Measurements from ENCODE around the gene ACACA. TPM values are rescaled to one million over a fixed set of nuclear protein-coding genes. Genes with fewer than 3 reads are reported as not detected.
A peak's percentile ranks its signal among the peaks of the same experiment; 100 is the strongest.

Gene ACACA
- total RNA-seq, 1 experiment from 2014 or later = 84.2 TPM

DNA sequence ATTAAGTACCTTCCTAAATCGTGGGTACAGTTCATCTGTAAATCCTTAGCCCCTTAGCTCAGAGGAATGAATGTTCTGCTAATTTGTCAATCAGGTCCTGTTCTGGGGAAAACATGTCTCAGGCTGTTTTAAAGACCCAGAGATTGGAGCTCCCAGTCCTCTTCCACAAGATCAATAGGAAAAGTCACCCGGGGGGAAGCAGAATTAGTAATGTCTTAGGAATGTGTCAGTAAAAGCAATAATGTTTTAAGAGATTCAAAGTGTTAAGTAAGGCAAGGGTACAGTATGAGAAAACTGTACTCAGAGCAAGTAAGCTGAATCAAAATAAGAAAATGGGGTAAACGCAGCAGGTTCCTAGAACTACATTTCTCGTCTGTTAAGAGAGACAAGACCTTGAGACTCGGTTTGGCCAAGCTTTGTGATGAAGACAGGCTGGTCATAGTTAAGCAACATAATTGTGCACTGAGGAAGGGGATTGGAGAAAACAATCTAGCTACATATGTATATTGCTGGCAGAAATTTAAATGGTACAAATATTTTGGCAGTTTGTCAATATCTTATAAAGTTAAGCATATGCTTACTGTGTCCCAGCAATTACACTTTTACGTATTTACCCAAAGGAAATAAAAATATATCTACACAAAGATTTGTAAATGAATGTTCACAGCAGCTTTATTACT, 223.7 kb downstream of the ACACA start:
- Histone ChIP-seq H3K36me3 (ENCODE audit: insufficient read depth, low read length) (peaks cover 34% of the 10 kb centered on the region; the same call in 1 of the 2 replicates), H3K79me2 (ENCODE audit: low read length) (peaks cover 8% of the 10 kb centered on the region; the same call in 1 of the 2 replicates), H2AFZ (ENCODE audit: low read length) (no peak overlapping the region), H3K9ac (ENCODE audit: low read length) (no peak overlapping the region), H3K27ac (ENCODE audit: low read length) (no peak overlapping the region), H3K4me3 (ENCODE audit: low read length) (no peak overlapping the region), H3K9me3 (ENCODE audit: low read length) (no peaks in the 10 kb centered on the region), H3K4me1 (ENCODE audit: low read length) (no peaks in the 10 kb centered on the region), H4K20me1 (ENCODE audit: insufficient read depth, low read depth, low read length) (no peaks in the 10 kb centered on the region), H3K27me3 (ENCODE audit: low read length) (no peaks in the 10 kb centered on the region), H3K9me2 (replicated peaks; ENCODE audit: insufficient read depth, low read length) (no peaks in the 10 kb centered on the region), H3K4me2 (ENCODE audit: low read depth, low read length, poor library complexity, severe bottlenecking) (no peak overlapping the region)
- no peak for DNase-seq

DNA sequence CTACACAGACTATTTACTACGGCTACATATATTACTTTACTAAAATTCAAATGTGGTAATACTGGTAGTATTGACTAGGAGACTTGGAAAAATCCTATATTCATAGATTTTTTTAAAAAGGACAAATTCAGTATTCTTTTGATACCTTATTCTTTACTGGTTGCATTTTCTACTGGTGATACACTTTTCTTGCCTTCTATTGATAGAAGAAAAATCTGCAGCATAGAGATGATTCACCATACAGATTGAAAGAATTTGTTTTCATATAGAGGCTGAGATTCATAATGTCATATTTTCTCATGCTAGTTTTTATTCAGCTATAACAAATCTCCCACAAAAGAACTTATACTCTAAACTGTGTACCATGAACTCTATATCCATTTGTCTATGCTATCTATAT, 226.3 kb downstream of the ACACA start:
- H3K27me3 ChIP-seq (ENCODE audit: low read length) = no peaks in the 10 kb centered on the region
- peaks cover 30% of the 10 kb centered on the region for H3K36me3 ChIP-seq (ENCODE audit: insufficient read depth, low read length)
- no peak overlapping the region for H3K4me2 ChIP-seq (ENCODE audit: low read depth, low read length, poor library complexity, severe bottlenecking)
- no peak overlapping the region for H3K4me3 ChIP-seq (ENCODE audit: low read length)
- H3K9ac ChIP-seq (ENCODE audit: low read length) = no peak overlapping the region
- no peak overlapping the region for H2AFZ ChIP-seq (ENCODE audit: low read length)
- no peak for DNase-seq
- no peak overlapping the region for H3K27ac ChIP-seq (ENCODE audit: low read length)
- no peaks in the 10 kb centered on the region for H3K9me2 ChIP-seq (replicated peaks; ENCODE audit: insufficient read depth, low read length)
- no peaks in the 10 kb centered on the region for H4K20me1 ChIP-seq (ENCODE audit: insufficient read depth, low read depth, low read length)
- H3K79me2 ChIP-seq (ENCODE audit: low read length) = peaks cover 8% of the 10 kb centered on the region; the same call in 1 of the 2 replicates
- no peaks in the 10 kb centered on the region for H3K4me1 ChIP-seq (ENCODE audit: low read length)
- no peaks in the 10 kb centered on the region for H3K9me3 ChIP-seq (ENCODE audit: low read length)

DNA sequence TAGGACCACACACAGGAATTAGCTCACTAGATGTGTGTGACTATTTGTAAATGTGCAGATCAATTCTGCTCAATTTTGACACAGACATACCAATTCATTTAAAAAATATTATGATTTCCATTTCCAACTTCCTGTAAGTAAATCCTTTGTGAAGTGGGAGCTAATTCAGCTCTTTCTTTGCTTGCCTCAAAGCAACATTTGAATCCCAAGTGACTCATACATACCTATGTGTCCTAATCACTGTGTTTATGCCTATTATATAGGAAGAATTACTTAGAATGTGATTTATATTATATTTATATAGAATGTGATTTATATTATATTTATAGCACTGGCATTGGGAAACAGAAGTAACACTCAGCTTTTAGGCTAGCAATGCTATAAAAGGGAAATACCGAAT, 226.7 kb downstream of the ACACA start:
- H3K79me2 ChIP-seq (ENCODE audit: low read length) = peaks cover 8% of the 10 kb centered on the region; the same call in 1 of the 2 replicates
- no peaks in the 10 kb centered on the region for H3K9me2 ChIP-seq (replicated peaks; ENCODE audit: insufficient read depth, low read length)
- H3K9me3 ChIP-seq (ENCODE audit: low read length) = no peaks in the 10 kb centered on the region
- no peak for DNase-seq
- no peaks in the 10 kb centered on the region for H3K4me1 ChIP-seq (ENCODE audit: low read length)
- no peak overlapping the region for H2AFZ ChIP-seq (ENCODE audit: low read length)
- no peaks in the 10 kb centered on the region for H3K27me3 ChIP-seq (ENCODE audit: low read length)
- no peak overlapping the region for H3K4me3 ChIP-seq (ENCODE audit: low read length)
- peaks cover 30% of the 10 kb centered on the region for H3K36me3 ChIP-seq (ENCODE audit: insufficient read depth, low read length)
- no peak overlapping the region for H3K9ac ChIP-seq (ENCODE audit: low read length)
- H3K27ac ChIP-seq (ENCODE audit: low read length) = no peak overlapping the region
- H3K4me2 ChIP-seq (ENCODE audit: low read depth, low read length, poor library complexity, severe bottlenecking) = no peak overlapping the region
- H4K20me1 ChIP-seq (ENCODE audit: insufficient read depth, low read depth, low read length) = no peaks in the 10 kb centered on the region

DNA sequence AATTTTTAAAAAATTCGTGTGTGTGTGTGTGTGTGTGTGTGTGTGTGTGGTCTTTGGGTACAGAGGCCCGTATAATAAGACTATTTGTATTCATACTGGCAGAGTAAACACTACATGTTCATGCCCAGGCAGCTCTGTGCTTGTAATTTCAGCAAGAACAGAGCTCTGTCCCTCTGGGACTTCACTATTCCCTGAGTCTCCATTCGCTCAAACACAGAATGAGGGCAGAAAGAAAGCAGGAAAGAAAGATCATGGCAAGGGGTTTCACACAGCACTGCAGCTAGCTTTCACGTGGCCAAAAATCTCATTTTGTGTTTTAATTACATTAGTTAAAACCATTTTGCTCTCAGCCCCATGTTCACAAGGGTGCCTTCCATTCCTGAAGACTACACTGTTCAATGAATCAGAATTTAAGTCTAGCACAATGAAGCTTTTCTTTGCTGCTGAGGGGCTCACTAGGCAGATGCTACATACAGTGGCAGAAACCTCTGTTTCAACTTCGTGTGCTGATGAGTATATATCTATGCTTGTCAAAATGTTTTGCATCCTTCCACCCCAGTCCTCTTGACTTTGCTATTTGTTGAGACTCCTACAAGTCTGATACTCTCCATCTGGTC, 229.3 kb downstream of the ACACA start:
- no peak overlapping the region for H3K4me3 ChIP-seq (ENCODE audit: low read length)
- H4K20me1 ChIP-seq (ENCODE audit: insufficient read depth, low read depth, low read length) = no peaks in the 10 kb centered on the region
- DNase-seq = no peak
- no peaks in the 10 kb centered on the region for H3K27me3 ChIP-seq (ENCODE audit: low read length)
- H3K27ac ChIP-seq (ENCODE audit: low read length) = no peak overlapping the region
- H3K9ac ChIP-seq (ENCODE audit: low read length) = no peak overlapping the region
- peaks cover 16% of the 10 kb centered on the region for H3K79me2 ChIP-seq (ENCODE audit: low read length)
- H2AFZ ChIP-seq (ENCODE audit: low read length) = no peak overlapping the region
- H3K9me3 ChIP-seq (ENCODE audit: low read length) = no peaks in the 10 kb centered on the region
- no peak overlapping the region for H3K4me2 ChIP-seq (ENCODE audit: low read depth, low read length, poor library complexity, severe bottlenecking)
- no peaks in the 10 kb centered on the region for H3K9me2 ChIP-seq (replicated peaks; ENCODE audit: insufficient read depth, low read length)
- peaks cover 36% of the 10 kb centered on the region for H3K36me3 ChIP-seq (ENCODE audit: insufficient read depth, low read length)
- peaks cover 7% of the 10 kb centered on the region for H3K4me1 ChIP-seq (ENCODE audit: low read length)

GRCh38 chr17:37176723-37177122, 229.9 kb downstream of the ACACA start:
- Histone ChIP-seq H2AFZ (ENCODE audit: low read length) (no peak overlapping the region), H4K20me1 (ENCODE audit: insufficient read depth, low read depth, low read length) (no peaks in the 10 kb centered on the region), H3K79me2 (ENCODE audit: low read length) (peaks cover 22% of the 10 kb centered on the region), H3K4me2 (ENCODE audit: low read depth, low read length, poor library complexity, severe bottlenecking) (no peak overlapping the region), H3K27ac (ENCODE audit: low read length) (no peak overlapping the region), H3K27me3 (ENCODE audit: low read length) (no peaks in the 10 kb centered on the region), H3K4me1 (ENCODE audit: low read length) (peaks cover 11% of the 10 kb centered on the region), H3K9me2 (replicated peaks; ENCODE audit: insufficient read depth, low read length) (no peaks in the 10 kb centered on the region), H3K4me3 (ENCODE audit: low read length) (no peak overlapping the region), H3K9ac (ENCODE audit: low read length) (no peak overlapping the region), H3K36me3 (ENCODE audit: insufficient read depth, low read length) (peaks cover 42% of the 10 kb centered on the region), H3K9me3 (ENCODE audit: low read length) (no peaks in the 10 kb centered on the region)
- DNase-seq = no peak

DNA sequence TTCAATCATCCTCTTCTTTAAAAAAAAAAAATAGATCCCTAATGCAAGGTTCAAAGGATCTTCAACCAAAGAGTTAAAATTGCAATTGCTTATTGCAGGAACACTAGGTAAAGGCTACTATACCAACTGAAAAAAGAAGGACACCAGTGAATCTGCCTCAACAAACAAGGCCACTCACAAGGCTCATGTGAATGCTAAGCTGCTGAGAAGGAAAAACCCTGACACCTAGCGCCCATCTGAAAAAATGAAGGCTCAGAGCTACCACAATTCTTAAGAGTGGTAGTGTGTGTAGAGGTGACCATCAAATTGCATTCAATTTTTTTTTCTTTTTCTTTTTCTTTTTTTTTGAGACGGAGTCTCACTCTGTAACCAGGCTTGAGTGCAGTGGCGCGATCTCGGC, 232.4 kb downstream of the ACACA start:
- H3K4me2 ChIP-seq (ENCODE audit: low read depth, low read length, poor library complexity, severe bottlenecking) = no peak overlapping the region

GRCh38 chr17:37170881-37171425, 235.7 kb downstream of the ACACA start:
- Histone ChIP-seq H2AFZ (ENCODE audit: low read length) (no peak overlapping the region), H4K20me1 (ENCODE audit: insufficient read depth, low read depth, low read length) (no peaks in the 10 kb centered on the region), H3K4me2 (ENCODE audit: low read depth, low read length, poor library complexity, severe bottlenecking) (no peak overlapping the region), H3K79me2 (ENCODE audit: low read length) (peaks cover 41% of the 10 kb centered on the region), H3K4me1 (ENCODE audit: low read length) (peaks cover 27% of the 10 kb centered on the region), H3K27me3 (ENCODE audit: low read length) (no peaks in the 10 kb centered on the region), H3K27ac (ENCODE audit: low read length) (no peak overlapping the region), H3K9me3 (ENCODE audit: low read length) (no peaks in the 10 kb centered on the region), H3K9ac (ENCODE audit: low read length) (no peak overlapping the region), H3K36me3 (ENCODE audit: insufficient read depth, low read length) (peaks cover 13% of the 10 kb centered on the region), H3K4me3 (ENCODE audit: low read length) (no peak overlapping the region), H3K9me2 (replicated peaks; ENCODE audit: insufficient read depth, low read length) (no peaks in the 10 kb centered on the region)
- no peak for DNase-seq

More for the DNA sequence above, 232.4 kb downstream of the ACACA start:
- Histone ChIP-seq H2AFZ (ENCODE audit: low read length) (no peak overlapping the region), H3K9me3 (ENCODE audit: low read length) (no peaks in the 10 kb centered on the region), H3K79me2 (ENCODE audit: low read length) (peaks cover 33% of the 10 kb centered on the region), H3K9me2 (replicated peaks; ENCODE audit: insufficient read depth, low read length) (no peaks in the 10 kb centered on the region), H3K4me1 (ENCODE audit: low read length) (peaks cover 25% of the 10 kb centered on the region), H4K20me1 (ENCODE audit: insufficient read depth, low read depth, low read length) (no peaks in the 10 kb centered on the region), H3K4me3 (ENCODE audit: low read length) (no peak overlapping the region), H3K36me3 (ENCODE audit: insufficient read depth, low read length) (peaks cover 28% of the 10 kb centered on the region), H3K27me3 (ENCODE audit: low read length) (no peaks in the 10 kb centered on the region), H3K27ac (ENCODE audit: low read length) (no peak overlapping the region), H3K9ac (ENCODE audit: low read length) (no peak overlapping the region)
- DNase-seq = peak; percentile 82

DNA sequence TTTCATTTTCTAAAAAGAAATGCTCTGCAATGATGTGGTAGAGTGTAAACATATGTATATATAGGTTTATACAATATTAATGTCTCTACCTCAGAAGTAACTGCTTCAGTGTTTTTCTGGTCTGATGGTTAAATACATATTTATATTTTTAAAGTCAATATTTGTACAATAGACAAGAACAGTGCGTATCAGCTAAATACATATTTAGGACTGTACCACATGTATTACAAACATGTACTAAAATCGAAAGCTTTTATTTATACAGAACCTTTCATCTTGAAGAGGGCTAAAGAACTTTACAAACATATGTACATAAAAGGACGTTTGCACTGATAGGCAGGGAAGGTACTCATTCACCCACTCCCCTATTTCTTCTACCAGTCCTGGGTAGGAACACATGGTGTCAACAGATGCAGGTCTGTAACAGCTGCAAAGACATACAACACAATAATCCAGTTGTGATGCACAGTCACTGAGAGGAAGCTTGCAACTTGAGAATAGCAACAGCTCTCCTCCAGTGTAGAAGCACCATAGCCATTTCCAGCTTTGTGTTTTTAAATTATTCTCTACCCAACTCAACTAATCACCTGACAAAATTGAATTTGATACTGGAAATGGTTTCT, 237.8 kb downstream of the ACACA start:
- Histone ChIP-seq H4K20me1 (ENCODE audit: insufficient read depth, low read depth, low read length) (no peaks in the 10 kb centered on the region), H3K9me2 (replicated peaks; ENCODE audit: insufficient read depth, low read length) (no peaks in the 10 kb centered on the region), H3K27me3 (ENCODE audit: low read length) (no peaks in the 10 kb centered on the region), H3K9ac (ENCODE audit: low read length) (no peak overlapping the region), H3K79me2 (ENCODE audit: low read length) (peaks cover 38% of the 10 kb centered on the region), H3K4me3 (ENCODE audit: low read length) (no peak overlapping the region), H3K4me1 (ENCODE audit: low read length) (peaks cover 41% of the 10 kb centered on the region), H3K9me3 (ENCODE audit: low read length) (no peaks in the 10 kb centered on the region), H2AFZ (ENCODE audit: low read length) (no peak overlapping the region), H3K27ac (ENCODE audit: low read length) (peak overlapping the region; percentile 15; the same call in 1 of the 2 replicates), H3K36me3 (ENCODE audit: insufficient read depth, low read length) (peaks cover 13% of the 10 kb centered on the region; the same call in 1 of the 2 replicates), H3K4me2 (ENCODE audit: low read depth, low read length, poor library complexity, severe bottlenecking) (no peak overlapping the region)
- no peak for DNase-seq
